ENCODE results near the gene PRSS21.

DNA sequence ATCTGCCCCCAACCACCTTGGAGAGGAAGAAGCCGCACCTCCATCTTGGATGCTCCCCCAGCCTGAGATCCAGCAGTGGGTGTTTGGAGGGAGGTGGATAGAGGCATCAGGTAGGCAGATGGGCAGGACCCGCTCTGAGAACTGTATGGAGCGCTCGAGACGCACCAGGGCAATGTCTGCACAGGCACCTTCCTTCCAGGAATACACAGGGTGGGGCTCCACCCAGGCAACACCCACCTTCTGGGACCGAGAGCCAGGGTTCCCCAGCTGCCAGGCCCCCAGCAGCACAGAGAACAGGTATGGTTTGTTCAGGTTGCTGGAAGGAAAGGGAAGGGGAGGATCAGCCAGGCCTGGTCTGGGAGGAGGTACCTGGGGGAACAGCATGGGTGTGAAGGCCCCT is 38.5 kb downstream of the PRSS21 start:
- TF ChIP-seq, protein P1, sequence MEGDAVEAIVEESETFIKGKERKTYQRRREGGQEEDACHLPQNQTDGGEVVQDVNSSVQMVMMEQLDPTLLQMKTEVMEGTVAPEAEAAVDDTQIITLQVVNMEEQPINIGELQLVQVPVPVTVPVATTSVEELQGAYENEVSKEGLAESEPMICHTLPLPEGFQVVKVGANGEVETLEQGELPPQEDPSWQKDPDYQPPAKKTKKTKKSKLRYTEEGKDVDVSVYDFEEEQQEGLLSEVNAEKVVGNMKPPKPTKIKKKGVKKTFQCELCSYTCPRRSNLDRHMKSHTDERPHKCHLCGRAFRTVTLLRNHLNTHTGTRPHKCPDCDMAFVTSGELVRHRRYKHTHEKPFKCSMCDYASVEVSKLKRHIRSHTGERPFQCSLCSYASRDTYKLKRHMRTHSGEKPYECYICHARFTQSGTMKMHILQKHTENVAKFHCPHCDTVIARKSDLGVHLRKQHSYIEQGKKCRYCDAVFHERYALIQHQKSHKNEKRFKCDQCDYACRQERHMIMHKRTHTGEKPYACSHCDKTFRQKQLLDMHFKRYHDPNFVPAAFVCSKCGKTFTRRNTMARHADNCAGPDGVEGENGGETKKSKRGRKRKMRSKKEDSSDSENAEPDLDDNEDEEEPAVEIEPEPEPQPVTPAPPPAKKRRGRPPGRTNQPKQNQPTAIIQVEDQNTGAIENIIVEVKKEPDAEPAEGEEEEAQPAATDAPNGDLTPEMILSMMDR (tag by site-specific recombination; IDR thresholded peaks at IDR 0.05) = no peak
- TF ChIP-seq, protein P2, sequence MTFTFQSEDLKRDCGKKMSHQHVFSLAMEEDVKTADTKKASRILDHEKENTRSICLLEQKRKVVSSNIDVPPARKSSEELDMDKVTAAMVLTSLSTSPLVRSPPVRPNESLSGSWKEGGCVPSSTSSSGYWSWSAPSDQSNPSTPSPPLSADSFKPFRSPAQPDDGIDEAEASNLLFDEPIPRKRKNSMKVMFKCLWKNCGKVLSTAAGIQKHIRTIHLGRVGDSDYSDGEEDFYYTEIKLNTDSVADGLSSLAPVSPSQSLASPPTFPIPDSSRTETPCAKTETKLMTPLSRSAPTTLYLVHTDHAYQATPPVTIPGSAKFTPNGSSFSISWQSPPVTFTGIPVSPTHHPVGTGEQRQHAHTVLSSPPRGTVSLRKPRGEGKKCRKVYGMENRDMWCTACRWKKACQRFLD (tag by site-specific recombination; IDR thresholded peaks at IDR 0.05) = no peak
- TF ChIP-seq, protein P3, sequence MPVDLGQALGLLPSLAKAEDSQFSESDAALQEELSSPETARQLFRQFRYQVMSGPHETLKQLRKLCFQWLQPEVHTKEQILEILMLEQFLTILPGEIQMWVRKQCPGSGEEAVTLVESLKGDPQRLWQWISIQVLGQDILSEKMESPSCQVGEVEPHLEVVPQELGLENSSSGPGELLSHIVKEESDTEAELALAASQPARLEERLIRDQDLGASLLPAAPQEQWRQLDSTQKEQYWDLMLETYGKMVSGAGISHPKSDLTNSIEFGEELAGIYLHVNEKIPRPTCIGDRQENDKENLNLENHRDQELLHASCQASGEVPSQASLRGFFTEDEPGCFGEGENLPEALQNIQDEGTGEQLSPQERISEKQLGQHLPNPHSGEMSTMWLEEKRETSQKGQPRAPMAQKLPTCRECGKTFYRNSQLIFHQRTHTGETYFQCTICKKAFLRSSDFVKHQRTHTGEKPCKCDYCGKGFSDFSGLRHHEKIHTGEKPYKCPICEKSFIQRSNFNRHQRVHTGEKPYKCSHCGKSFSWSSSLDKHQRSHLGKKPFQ (tag by site-specific recombination; IDR thresholded peaks at IDR 0.05) = no peak
- no peak for TF ChIP-seq HOXA7 (CRISPR knock-in tag; IDR thresholded peaks at IDR 0.05; ENCODE audit: borderline replicate concordance)
